Neural cell (in vitro differentiated cells): Measurements from ENCODE around the gene SCD. TPM values are rescaled to one million over a fixed set of nuclear protein-coding genes. Genes with fewer than 3 reads are reported as not detected.

Experiments
- H2AFZ ChIP-seq: fragments of 200-600, 300-800 bp; sonication (generic), shearing (Covaris generic); 2 replicates; pipeline ENCODE4 v1.6.0; 2014; ENCODE audit warnings: low read depth, mild to moderate bottlenecking, antibody characterized with exemption, low read length, moderate library complexity
- H3F3A ChIP-seq: fragments of 200-600 bp; shearing (Covaris generic); 2 replicates; pipeline ENCODE4 v1.6.1; 2016; ENCODE audit warnings: mild to moderate bottlenecking, moderate library complexity, mixed read lengths, antibody characterized with exemption, low read length; ENCODE audit not compliant: insufficient read depth, poor library complexity, severe bottlenecking
- H3K27ac ChIP-seq: fragments of 200-600, 300-800 bp; sonication (generic), shearing (Covaris generic); 2 replicates; pipeline ENCODE4 v1.5.1; 2014; ENCODE audit warnings: mild to moderate bottlenecking, low read length, moderate library complexity
- H3K27me3 ChIP-seq: fragments of 300-800, 200-600 bp; sonication (generic), shearing (Covaris generic); 2 replicates; pipeline ENCODE4 v1.6.0; 2014; ENCODE audit warnings: mild to moderate bottlenecking, low read depth, low read length, moderate library complexity; ENCODE audit not compliant: insufficient read depth
- H3K36me3 ChIP-seq: fragments of 300-800, 200-600 bp; sonication (generic), shearing (Covaris generic); 2 replicates; pipeline ENCODE4 v1.5.1; 2014; ENCODE audit warnings: mild to moderate bottlenecking, antibody characterized with exemption, low read length, moderate library complexity; ENCODE audit not compliant: insufficient read depth
- H3K4me2 ChIP-seq: fragments of 300-800, 200-600 bp; sonication (generic), shearing (Covaris generic); 2 replicates; pipeline ENCODE4 v1.6.0; 2014; ENCODE audit warnings: mild to moderate bottlenecking, low read length
- H3K4me3 ChIP-seq: fragments of 300-800, 200-600 bp; sonication (generic), shearing (Covaris generic); 2 replicates; pipeline ENCODE4 v1.5.1; 2014; ENCODE audit warnings: mild to moderate bottlenecking, low read length, moderate library complexity
- H3K79me2 ChIP-seq: fragments of 200-600 bp; shearing (Covaris generic); replicated peaks from 2 replicates; pipeline ENCODE4 v1.6.0; 2014; ENCODE audit warnings: mild to moderate bottlenecking, low read length, moderate library complexity; ENCODE audit not compliant: insufficient read depth
- H3K9ac ChIP-seq: fragments of 300-800, 200-600 bp; sonication (generic), shearing (Covaris generic); 2 replicates; pipeline ENCODE4 v1.6.1; 2016; ENCODE audit warnings: mild to moderate bottlenecking, low read length, mixed read lengths
- H3K9me2 ChIP-seq: fragments of 200-600 bp; shearing (Covaris generic); 2 replicates; pipeline ENCODE4 v1.6.1; 2016; ENCODE audit warnings: mild to moderate bottlenecking, low read length, mixed read lengths; ENCODE audit not compliant: insufficient read depth
- H3K9me3 ChIP-seq: fragments of 200-600, 300-800 bp; sonication (generic), shearing (Covaris generic); 2 replicates; pipeline ENCODE4 v1.6.1; 2016; ENCODE audit warnings: mild to moderate bottlenecking, mixed run types, low read length, moderate library complexity, mixed read lengths
- H4K20me1 ChIP-seq: fragments of 200-600 bp; shearing (Covaris generic); 2 replicates; pipeline ENCODE4 v1.6.1; 2016; ENCODE audit warnings: mild to moderate bottlenecking, mixed run types; ENCODE audit not compliant: insufficient read depth
- EP300 ChIP-seq: fragments of 450-650 bp; conservative IDR thresholded peaks from 2 replicates; pipeline ENCODE4 v1.6.1; 2014; ENCODE audit warnings: antibody characterized with exemption, mild to moderate bottlenecking, moderate library complexity; ENCODE audit not compliant: poor library complexity, severe bottlenecking
- EZH2 ChIP-seq: fragments of 200-600, 300-800 bp; shearing (Covaris generic), sonication (generic); IDR thresholded peaks from 2 replicates; pipeline ENCODE4 v1.6.1; 2014; ENCODE audit warnings: antibody characterized with exemption, low read length, borderline replicate concordance, mild to moderate bottlenecking; ENCODE audit not compliant: insufficient read depth, poor library complexity, severe bottlenecking
- MXI1 ChIP-seq: fragments of 450-650 bp; conservative IDR thresholded peaks from 2 replicates; pipeline ENCODE4 v1.6.1; 2014; ENCODE audit warnings: antibody characterized with exemption, mild to moderate bottlenecking; ENCODE audit not compliant: poor library complexity, severe bottlenecking
- POLR2AphosphoS5 ChIP-seq: IDR thresholded peaks from 2 replicates; pipeline ENCODE4 v1.6.1; 2012
- RAD21 ChIP-seq: fragments of 450-650 bp; conservative IDR thresholded peaks from 2 replicates; pipeline ENCODE4 v1.6.1; 2014; ENCODE audit warnings: antibody characterized with exemption, mild to moderate bottlenecking, moderate library complexity
- SMC3 ChIP-seq: fragments of 450-650 bp; conservative IDR thresholded peaks from 2 replicates; pipeline ENCODE4 v1.6.1; 2014; ENCODE audit warnings: antibody characterized with exemption, mild to moderate bottlenecking, moderate library complexity; ENCODE audit not compliant: poor library complexity
- TAF1 ChIP-seq: IDR thresholded peaks from 2 replicates; pipeline ENCODE4 v1.6.1; 2012; ENCODE audit warnings: low read depth
- polyA plus RNA-seq: library from polyadenylated mRNA; depleted of rRNA; stranded (reverse); fragments of >200 nt; gene quantifications from 2 replicates; pipeline ENCODE4 v1.2.3, GENCODE V29; 2014
- TF ChIP-seq, protein P1 (sequence below): fragments of 450-650 bp; IDR thresholded peaks from 2 replicates; pipeline ENCODE4 v1.5.1; 2014; ENCODE audit warnings: antibody characterized with exemption, mild to moderate bottlenecking, moderate library complexity; ENCODE audit not compliant: poor library complexity, severe bottlenecking
- TF ChIP-seq, protein P2 (sequence below): IDR thresholded peaks from 2 replicates; pipeline ENCODE4 v1.6.1; 2012; ENCODE audit warnings: borderline replicate concordance

Gene SCD
- polyA plus RNA-seq, 1 donor from 2014 or later = 82.9 TPM

DNA sequence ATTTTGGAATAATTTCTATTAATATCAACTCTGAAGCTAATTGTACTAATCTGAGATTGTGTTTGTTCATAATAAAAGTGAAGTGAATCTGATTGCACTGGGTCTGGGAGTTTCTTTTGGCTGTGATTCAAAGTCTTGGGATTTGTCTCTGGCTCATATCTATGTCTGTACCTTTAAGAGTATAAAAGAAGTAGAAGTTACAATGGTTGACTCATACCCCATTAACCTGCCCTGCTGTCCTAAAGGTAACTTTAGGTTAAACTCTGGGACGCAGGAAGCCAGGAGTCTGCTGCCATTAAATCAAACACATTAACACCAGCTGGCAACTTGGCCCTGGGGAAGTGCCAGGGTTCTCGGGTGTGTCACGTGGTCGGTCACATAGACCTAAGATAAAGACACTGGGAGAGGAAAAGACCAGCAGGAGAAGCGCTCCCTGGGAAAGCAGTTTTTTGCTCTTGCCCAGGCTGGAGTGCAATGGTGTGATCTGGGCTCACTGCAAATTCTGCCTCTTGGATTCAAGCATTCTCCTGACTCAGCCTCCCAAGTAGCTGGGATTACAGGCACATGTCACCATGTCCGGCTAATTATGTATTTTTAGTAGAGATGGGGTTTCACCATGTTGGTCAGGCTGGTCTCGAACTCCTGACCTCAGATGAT is 17.8 kb downstream of the SCD start:
- H3K4me2 ChIP-seq = no peak overlapping the region

GRCh38 chr10:100368721-100369120 is 21.7 kb downstream of the SCD start:
- Histone ChIP-seq H4K20me1 (no peaks in the 10 kb centered on the region), H3K27me3 (no peaks in the 10 kb centered on the region), H3K36me3 (no peaks in the 10 kb centered on the region), H3F3A (peaks cover 6% of the 10 kb centered on the region), H3K9me2 (no peaks in the 10 kb centered on the region), H3K9me3 (no peaks in the 10 kb centered on the region), H3K4me2 (no peak overlapping the region), H3K4me3 (no peak overlapping the region), H3K9ac (no peak overlapping the region), H3K79me2 (no peaks in the 10 kb centered on the region), H2AFZ (no peak overlapping the region), H3K27ac (no peak overlapping the region)
- TF ChIP-seq, protein P1, sequence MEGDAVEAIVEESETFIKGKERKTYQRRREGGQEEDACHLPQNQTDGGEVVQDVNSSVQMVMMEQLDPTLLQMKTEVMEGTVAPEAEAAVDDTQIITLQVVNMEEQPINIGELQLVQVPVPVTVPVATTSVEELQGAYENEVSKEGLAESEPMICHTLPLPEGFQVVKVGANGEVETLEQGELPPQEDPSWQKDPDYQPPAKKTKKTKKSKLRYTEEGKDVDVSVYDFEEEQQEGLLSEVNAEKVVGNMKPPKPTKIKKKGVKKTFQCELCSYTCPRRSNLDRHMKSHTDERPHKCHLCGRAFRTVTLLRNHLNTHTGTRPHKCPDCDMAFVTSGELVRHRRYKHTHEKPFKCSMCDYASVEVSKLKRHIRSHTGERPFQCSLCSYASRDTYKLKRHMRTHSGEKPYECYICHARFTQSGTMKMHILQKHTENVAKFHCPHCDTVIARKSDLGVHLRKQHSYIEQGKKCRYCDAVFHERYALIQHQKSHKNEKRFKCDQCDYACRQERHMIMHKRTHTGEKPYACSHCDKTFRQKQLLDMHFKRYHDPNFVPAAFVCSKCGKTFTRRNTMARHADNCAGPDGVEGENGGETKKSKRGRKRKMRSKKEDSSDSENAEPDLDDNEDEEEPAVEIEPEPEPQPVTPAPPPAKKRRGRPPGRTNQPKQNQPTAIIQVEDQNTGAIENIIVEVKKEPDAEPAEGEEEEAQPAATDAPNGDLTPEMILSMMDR = no peak
- TF ChIP-seq TAF1 (no peak), POLR2AphosphoS5 (no peak), SMC3 (no peak), MXI1 (no peak), EZH2 (no peak), RAD21 (no peak), EP300 (no peak)
- TF ChIP-seq, protein P2, sequence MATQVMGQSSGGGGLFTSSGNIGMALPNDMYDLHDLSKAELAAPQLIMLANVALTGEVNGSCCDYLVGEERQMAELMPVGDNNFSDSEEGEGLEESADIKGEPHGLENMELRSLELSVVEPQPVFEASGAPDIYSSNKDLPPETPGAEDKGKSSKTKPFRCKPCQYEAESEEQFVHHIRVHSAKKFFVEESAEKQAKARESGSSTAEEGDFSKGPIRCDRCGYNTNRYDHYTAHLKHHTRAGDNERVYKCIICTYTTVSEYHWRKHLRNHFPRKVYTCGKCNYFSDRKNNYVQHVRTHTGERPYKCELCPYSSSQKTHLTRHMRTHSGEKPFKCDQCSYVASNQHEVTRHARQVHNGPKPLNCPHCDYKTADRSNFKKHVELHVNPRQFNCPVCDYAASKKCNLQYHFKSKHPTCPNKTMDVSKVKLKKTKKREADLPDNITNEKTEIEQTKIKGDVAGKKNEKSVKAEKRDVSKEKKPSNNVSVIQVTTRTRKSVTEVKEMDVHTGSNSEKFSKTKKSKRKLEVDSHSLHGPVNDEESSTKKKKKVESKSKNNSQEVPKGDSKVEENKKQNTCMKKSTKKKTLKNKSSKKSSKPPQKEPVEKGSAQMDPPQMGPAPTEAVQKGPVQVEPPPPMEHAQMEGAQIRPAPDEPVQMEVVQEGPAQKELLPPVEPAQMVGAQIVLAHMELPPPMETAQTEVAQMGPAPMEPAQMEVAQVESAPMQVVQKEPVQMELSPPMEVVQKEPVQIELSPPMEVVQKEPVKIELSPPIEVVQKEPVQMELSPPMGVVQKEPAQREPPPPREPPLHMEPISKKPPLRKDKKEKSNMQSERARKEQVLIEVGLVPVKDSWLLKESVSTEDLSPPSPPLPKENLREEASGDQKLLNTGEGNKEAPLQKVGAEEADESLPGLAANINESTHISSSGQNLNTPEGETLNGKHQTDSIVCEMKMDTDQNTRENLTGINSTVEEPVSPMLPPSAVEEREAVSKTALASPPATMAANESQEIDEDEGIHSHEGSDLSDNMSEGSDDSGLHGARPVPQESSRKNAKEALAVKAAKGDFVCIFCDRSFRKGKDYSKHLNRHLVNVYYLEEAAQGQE = no peak

More for the DNA sequence above, 17.8 kb downstream of the SCD start:
- no peaks in the 10 kb centered on the region for H3K27me3 ChIP-seq
- no peaks in the 10 kb centered on the region for H3K9me2 ChIP-seq
- no peaks in the 10 kb centered on the region for H3K79me2 ChIP-seq
- H4K20me1 ChIP-seq = no peaks in the 10 kb centered on the region
- no peak overlapping the region for H3K27ac ChIP-seq
- H3F3A ChIP-seq = no peaks in the 10 kb centered on the region
- no peaks in the 10 kb centered on the region for H3K36me3 ChIP-seq
- H3K9ac ChIP-seq = no peak overlapping the region
- no peaks in the 10 kb centered on the region for H3K9me3 ChIP-seq
- H3K4me3 ChIP-seq = no peak overlapping the region
- no peak overlapping the region for H2AFZ ChIP-seq
- TF ChIP-seq TAF1 (no peak), POLR2AphosphoS5 (no peak), RAD21 (no peak), EZH2 (no peak), EP300 (no peak), MXI1 (no peak), SMC3 (no peak)
- TF ChIP-seq, protein P2 = no peak
- TF ChIP-seq, protein P1 = no peak
